HAP-1 (cell line): ENCODE measurements around the gene PUM1.

Source experiments
- DNase-seq, 2 experiments: peaks; one replicate each; pipeline ENCODE4 v3.0.0-alpha.2; 2016 to 2020; ENCODE audit warnings: low spot score in 2 of 2
- H3K27me3 ChIP-seq: fragments of 250-450 bp; sonication (Bioruptor Pico); 2 replicates; pipeline ENCODE4 v1.5.1; 2020; ENCODE audit warnings: low read depth, mild to moderate bottlenecking, moderate library complexity
- H3K36me3 ChIP-seq: fragments of 250-450 bp; sonication (Bioruptor Pico); replicated peaks from 2 replicates; pipeline ENCODE4 v1.5.1; 2020; ENCODE audit warnings: mild to moderate bottlenecking
- H3K4me1 ChIP-seq: fragments of 250-450 bp; sonication (Bioruptor Pico); 2 replicates; pipeline ENCODE4 v1.5.1; 2020; ENCODE audit warnings: mild to moderate bottlenecking
- H3K4me3 ChIP-seq: fragments of 250-450 bp; sonication (Bioruptor Pico); 2 replicates; pipeline ENCODE4 v1.5.1; 2020; ENCODE audit warnings: mild to moderate bottlenecking, moderate library complexity
- H3K9me3 ChIP-seq: fragments of 250-450 bp; sonication (Bioruptor Pico); 2 replicates; pipeline ENCODE4 v1.5.1; 2020; ENCODE audit warnings: mild to moderate bottlenecking, moderate library complexity
- in situ Hi-C: fragments of 300-500 bp; cut with MboI; formaldehyde crosslinking; loops from 3 replicates; pipeline ENCODE4 v1.14.3; 2020; ENCODE audit warnings: low sequenced_read_pairs, inconsistent platforms, mixed read lengths

The PUM1 gene

DNA sequence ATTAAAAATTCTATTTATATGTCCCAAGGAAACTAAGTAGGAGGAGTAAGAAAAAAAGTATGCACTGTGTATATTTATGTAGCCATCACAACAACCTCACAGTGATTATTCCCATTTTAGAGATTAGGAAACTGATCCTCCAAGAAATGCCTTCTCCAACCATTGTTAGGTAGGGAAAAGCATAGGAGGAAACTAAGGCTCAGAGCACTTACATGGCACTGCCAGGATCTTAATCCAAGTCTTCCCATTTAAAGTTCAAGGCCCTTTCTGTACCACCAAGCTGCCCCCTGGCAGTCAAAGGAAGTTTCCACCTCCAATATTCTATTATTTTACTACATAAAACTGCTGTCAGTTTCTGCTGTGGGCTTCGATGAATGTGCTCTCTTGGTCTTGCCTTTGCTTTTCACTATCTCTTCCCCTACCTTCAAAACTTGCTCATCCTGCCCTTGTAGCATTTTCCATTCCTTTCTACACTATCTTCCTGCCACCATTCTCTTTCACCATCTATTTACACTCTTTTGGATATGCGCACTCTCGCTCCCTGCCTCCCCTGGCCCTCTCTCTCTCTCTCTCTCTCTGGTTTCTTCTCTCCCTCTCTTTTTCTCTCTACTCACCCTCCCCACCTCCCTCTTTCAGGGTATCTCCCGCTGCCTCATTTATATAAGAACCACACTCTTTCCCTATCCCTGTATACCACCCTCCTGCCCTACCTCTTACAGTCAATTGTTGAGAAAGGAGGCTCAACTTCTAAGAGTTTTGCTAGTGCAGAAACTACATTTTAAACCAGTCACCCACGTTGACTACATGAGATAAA lies 34.0 kb downstream of the PUM1 start:
- Histone ChIP-seq H3K9me3 (no peaks in the 10 kb centered on the region), H3K4me3 (no peak overlapping the region), H3K36me3 (peaks cover 15% of the 10 kb centered on the region), H3K27me3 (no peaks in the 10 kb centered on the region), H3K4me1 (peaks cover 31% of the 10 kb centered on the region)
- in situ Hi-C loops: no loop called here
- DNase-seq: no peak

DNA sequence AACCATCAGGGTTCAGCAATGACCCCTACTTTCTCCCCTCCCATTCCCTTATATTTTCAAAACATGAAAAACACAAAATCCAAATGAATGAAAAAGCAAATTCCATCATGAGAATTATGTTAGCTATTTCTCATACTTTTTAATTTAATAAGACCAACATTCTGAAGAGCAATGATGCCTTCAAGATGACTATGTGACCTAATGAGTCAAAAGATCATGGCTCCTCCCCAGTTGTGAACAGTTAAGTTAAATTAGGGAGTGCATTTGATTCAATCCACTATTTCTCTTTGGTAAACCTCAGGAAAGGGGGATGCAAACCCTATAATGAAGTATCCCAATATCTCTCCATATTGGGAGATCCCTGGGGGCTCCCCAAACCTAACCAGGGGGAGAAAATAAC lies 36.5 kb downstream of the PUM1 start:
- in situ Hi-C loops: no loop called here
- H3K36me3 ChIP-seq: peaks cover 22% of the 10 kb centered on the region

GRCh38 chr1:31027693-31028526 lies 37.6 kb downstream of the PUM1 start:
- peaks cover 29% of the 10 kb centered on the region for H3K4me1 ChIP-seq
- H3K27me3 ChIP-seq: no peaks in the 10 kb centered on the region
- peaks cover 22% of the 10 kb centered on the region for H3K36me3 ChIP-seq
- no peaks in the 10 kb centered on the region for H3K9me3 ChIP-seq
- no peak for DNase-seq
- in situ Hi-C loops: no loop called here
- no peak overlapping the region for H3K4me3 ChIP-seq

More for the DNA sequence above, 36.5 kb downstream of the PUM1 start:
- Histone ChIP-seq H3K9me3 (no peaks in the 10 kb centered on the region), H3K4me1 (peaks cover 36% of the 10 kb centered on the region), H3K27me3 (no peaks in the 10 kb centered on the region), H3K4me3 (no peak overlapping the region)
- no peak for DNase-seq

GRCh38 chr1:31022259-31022658 lies 43.3 kb downstream of the PUM1 start:
- H3K9me3 ChIP-seq: no peaks in the 10 kb centered on the region
- H3K36me3 ChIP-seq: peaks cover 21% of the 10 kb centered on the region
- no peak for DNase-seq
- in situ Hi-C loops: no loop called here
- no peaks in the 10 kb centered on the region for H3K27me3 ChIP-seq
- H3K4me1 ChIP-seq: peaks cover 28% of the 10 kb centered on the region
- H3K4me3 ChIP-seq: no peak overlapping the region

DNA sequence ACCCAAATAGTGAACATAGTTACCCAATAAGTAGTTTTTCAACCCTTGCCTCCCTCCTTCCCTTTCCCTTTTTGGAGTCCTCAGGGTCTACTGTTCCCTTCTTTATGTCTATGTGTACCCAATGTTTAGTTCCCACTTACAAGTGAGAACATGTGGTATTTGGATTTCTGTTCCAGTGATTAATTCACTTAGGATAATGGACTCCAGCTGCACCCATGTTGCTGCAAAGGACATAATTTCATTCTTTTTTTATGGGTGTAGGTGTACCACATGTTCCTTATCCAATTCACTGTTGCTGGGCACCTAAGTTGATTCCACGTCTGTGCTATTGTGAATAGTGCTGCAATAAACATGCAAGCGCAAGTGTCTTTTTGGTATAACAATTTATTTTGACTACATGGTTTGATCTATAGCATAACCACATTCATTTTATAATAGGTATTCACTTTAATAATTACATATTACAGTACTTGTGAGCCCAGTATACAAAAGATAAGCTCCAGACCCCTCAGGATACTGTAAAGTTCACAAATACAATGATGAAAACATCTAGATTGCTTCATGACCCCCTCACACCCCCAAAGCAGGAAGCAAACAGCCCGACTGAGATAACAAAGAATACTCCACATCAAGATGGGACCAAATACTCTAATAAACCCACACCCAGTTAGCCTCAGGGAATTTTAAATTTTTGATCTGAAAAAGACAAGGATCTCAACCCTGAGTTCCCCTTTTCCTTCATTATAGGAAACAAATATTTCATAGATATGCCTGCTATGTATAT lies 45.3 kb downstream of the PUM1 start:
- H3K4me1 ChIP-seq: peaks cover 26% of the 10 kb centered on the region
- H3K36me3 ChIP-seq: peaks cover 21% of the 10 kb centered on the region
- no peaks in the 10 kb centered on the region for H3K27me3 ChIP-seq
- in situ Hi-C loops: no loop called here
- no peak for DNase-seq
- H3K9me3 ChIP-seq: no peaks in the 10 kb centered on the region
- H3K4me3 ChIP-seq: no peak overlapping the region

DNA sequence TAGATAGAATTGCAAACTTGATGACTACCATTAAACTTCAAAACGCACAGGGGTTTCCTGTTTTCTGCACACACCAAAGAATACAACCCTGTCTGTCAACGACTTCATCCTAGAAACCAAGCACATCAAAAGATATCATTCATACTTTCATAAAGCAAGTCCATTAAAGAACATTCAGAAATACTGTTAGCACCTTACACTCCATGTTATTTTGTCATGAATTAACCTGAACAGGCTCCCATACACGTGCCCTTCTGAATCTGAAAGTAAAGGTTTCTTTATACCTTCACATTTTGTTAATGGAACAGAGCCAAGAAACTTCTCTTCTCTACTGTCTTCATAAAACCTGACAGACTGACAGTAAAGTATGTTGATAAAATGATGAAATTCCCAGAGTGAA lies 46.1 kb downstream of the PUM1 start:
- H3K36me3 ChIP-seq: peaks cover 14% of the 10 kb centered on the region
- in situ Hi-C loops: no loop called here
- H3K4me1 ChIP-seq: peaks cover 19% of the 10 kb centered on the region
- no peaks in the 10 kb centered on the region for H3K27me3 ChIP-seq
- no peaks in the 10 kb centered on the region for H3K9me3 ChIP-seq
- DNase-seq: no peak
- no peak overlapping the region for H3K4me3 ChIP-seq

GRCh38 chr1:31016868-31017267 lies 48.6 kb downstream of the PUM1 start:
- H3K9me3 ChIP-seq: no peaks in the 10 kb centered on the region
- H3K4me1 ChIP-seq: peaks cover 39% of the 10 kb centered on the region
- H3K4me3 ChIP-seq: no peak overlapping the region
- in situ Hi-C loops: no loop called here
- H3K27me3 ChIP-seq: no peaks in the 10 kb centered on the region
- H3K36me3 ChIP-seq: peaks cover 10% of the 10 kb centered on the region; the same call in 1 of the 2 replicates
- no peak for DNase-seq

GRCh38 chr1:31013187-31013864 lies 52.2 kb downstream of the PUM1 start:
- H3K27me3 ChIP-seq: no peaks in the 10 kb centered on the region
- DNase-seq: peak in 1 of 2 experiments; percentile 36
- in situ Hi-C loops: no loop called here
- no peaks in the 10 kb centered on the region; the same call in 1 of the 2 replicates for H3K36me3 ChIP-seq
- H3K4me3 ChIP-seq: no peak overlapping the region
- H3K9me3 ChIP-seq: no peaks in the 10 kb centered on the region
- peaks cover 31% of the 10 kb centered on the region for H3K4me1 ChIP-seq

DNA sequence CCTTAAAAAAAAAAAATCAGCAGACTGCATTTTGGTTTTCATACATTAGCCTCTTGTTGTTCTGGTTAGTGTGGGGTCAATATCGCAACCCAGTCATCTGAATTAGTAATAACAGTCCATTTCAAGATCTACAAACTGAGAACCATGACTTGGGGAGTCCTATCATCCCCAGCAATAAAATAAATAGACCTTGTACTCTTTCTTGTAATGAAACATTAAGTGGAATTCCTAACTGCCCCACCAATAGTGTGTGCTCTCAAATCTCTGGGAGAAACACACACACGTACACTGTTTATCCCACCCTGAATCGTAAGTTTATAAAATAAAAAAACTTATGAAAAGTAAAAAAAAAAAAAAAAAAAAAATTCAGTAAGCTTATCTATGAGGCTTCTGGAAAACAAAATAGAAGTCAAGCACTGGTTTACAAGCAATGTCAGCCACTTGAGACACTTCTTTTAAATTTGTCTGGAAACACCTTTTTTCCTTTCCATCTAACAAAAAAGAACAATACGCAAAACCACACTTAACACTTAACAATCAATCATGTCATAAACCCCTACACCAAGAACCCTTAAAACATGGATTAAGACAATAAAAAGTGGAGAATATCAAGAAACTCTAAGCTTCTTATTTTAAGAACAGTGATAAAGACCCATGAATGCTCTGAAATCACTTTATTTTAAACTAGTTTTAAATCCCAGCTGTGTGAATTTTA lies 53.1 kb downstream of the PUM1 start:
- peaks cover 37% of the 10 kb centered on the region for H3K4me1 ChIP-seq
- H3K27me3 ChIP-seq: no peaks in the 10 kb centered on the region
- in situ Hi-C loops: no loop called here
- H3K4me3 ChIP-seq: no peak overlapping the region
- peak in 1 of 2 experiments; percentile 67 for DNase-seq
- H3K9me3 ChIP-seq: no peaks in the 10 kb centered on the region
- H3K36me3 ChIP-seq: no peaks in the 10 kb centered on the region; the same call in 1 of the 2 replicates

GRCh38 chr1:31011719-31012118 lies 53.8 kb downstream of the PUM1 start:
- peaks cover 32% of the 10 kb centered on the region for H3K4me1 ChIP-seq
- in situ Hi-C loops: no loop called here

DNA sequence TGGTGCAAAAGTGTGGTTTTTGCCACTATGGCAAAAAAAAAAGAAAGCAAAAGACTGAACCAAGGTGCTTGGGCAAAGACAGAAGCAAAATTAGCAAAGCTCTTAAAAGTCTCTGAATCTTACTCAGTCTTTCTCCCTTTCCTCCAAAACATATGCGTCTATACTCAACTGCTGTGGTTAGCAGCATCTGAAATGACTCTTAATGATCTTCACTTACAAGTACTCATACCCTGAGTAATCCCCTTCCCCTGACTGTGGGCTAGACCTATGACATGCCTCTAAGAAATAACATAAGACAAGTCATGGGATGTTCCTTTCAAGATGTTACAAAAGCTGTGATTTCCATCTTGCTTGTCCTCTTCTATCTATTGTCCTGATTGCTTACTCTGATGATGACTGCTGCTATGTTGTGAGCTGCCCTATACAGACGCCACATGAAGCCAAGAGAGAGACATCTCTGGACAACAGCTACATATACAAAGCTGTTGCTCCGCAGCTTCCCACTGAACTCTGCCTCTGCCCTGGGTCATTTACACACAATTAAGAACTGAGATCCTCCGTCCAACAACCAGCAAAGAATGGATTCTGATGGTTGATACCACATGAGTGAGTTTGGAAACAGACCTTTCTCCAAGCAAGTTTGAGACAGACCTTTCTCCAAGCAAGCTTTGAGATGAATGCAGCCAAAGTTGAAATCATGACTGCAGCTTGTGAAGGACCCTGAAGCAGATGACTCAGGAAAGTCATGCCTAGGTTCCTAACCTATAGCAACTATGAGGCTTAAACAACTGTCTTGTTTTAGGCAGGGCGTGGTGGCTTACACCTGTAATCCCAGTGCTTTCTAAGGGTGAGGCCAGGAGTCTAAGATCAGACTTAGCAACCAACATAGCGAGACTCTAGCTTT lies 55.2 kb downstream of the PUM1 start:
- in situ Hi-C loops: no loop called here
- Histone ChIP-seq H3K4me3 (no peak overlapping the region), H3K27me3 (no peaks in the 10 kb centered on the region), H3K36me3 (peaks cover 14% of the 10 kb centered on the region), H3K9me3 (no peaks in the 10 kb centered on the region), H3K4me1 (peaks cover 31% of the 10 kb centered on the region)
- no peak for DNase-seq

More at GRCh38 chr1:31011719-31012118, 53.8 kb downstream of the PUM1 start:
- peaks cover 2% of the 10 kb centered on the region for H3K36me3 ChIP-seq
- no peaks in the 10 kb centered on the region for H3K9me3 ChIP-seq
- H3K4me3 ChIP-seq: no peak overlapping the region
- no peak for DNase-seq
- no peaks in the 10 kb centered on the region for H3K27me3 ChIP-seq

GRCh38 chr1:31007462-31007991 lies 58.0 kb downstream of the PUM1 start:
- in situ Hi-C loops: no loop called here
- H3K27me3 ChIP-seq: no peaks in the 10 kb centered on the region
- H3K4me1 ChIP-seq: peaks cover 18% of the 10 kb centered on the region
- peak in 1 of 2 experiments; percentile 29 for DNase-seq
- no peak overlapping the region for H3K4me3 ChIP-seq
- no peaks in the 10 kb centered on the region for H3K9me3 ChIP-seq
- H3K36me3 ChIP-seq: peaks cover 40% of the 10 kb centered on the region
